GM12801 (cell line): ENCODE results near the gene THSD7B.

ENCODE experiments used
- TF ChIP-seq, protein P1 (sequence below): IDR thresholded peaks from one replicate; pipeline ENCODE4 v1.5.1; 2011; ENCODE audit warnings: control low read depth; ENCODE audit not compliant: insufficient read length; ENCODE audit errors: extremely low read depth

THSD7B gene

DNA sequence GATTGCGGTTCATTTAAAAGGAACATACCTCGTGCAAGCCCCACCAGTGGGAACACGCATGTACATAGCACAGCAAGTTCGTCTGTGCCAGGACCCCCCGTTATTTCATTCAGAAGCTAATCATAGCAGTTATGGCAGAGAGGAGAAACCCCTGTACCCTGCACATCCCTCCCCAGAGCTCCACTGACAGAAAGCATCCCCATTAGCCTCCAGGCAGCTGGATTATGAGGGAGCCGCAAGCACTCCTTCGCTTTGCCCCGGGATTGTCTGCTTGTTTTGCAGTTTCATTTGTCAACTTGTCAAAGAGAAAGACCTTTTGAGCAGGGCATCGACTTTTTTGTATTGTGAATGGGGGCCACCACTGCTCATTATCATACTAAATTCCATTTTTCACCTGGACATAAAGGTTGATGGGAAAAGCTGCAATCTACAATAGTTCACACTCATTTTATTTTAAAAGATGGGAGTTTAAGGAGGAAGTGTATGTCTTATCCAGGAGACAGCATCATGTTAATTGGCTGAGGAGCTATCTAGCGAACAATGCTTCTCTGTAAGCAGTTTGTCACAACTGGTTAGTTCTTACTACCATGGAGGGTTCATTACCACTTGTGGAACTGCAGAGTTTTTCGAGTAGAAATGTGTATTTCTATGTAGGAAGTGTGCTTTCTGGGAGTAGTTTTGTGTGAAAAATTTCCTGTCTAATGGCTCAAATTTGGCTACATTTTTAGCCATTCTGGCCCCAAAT lies 255.3 kb downstream of the THSD7B start:
- TF ChIP-seq, protein P1, sequence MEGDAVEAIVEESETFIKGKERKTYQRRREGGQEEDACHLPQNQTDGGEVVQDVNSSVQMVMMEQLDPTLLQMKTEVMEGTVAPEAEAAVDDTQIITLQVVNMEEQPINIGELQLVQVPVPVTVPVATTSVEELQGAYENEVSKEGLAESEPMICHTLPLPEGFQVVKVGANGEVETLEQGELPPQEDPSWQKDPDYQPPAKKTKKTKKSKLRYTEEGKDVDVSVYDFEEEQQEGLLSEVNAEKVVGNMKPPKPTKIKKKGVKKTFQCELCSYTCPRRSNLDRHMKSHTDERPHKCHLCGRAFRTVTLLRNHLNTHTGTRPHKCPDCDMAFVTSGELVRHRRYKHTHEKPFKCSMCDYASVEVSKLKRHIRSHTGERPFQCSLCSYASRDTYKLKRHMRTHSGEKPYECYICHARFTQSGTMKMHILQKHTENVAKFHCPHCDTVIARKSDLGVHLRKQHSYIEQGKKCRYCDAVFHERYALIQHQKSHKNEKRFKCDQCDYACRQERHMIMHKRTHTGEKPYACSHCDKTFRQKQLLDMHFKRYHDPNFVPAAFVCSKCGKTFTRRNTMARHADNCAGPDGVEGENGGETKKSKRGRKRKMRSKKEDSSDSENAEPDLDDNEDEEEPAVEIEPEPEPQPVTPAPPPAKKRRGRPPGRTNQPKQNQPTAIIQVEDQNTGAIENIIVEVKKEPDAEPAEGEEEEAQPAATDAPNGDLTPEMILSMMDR, result no peak

GRCh38 chr2:137021763-137022162 lies 256.4 kb downstream of the THSD7B start:
- TF ChIP-seq, protein P1, result no peak

GRCh38 chr2:137023205-137023604 lies 257.9 kb downstream of the THSD7B start:
- TF ChIP-seq, protein P1, result no peak

DNA sequence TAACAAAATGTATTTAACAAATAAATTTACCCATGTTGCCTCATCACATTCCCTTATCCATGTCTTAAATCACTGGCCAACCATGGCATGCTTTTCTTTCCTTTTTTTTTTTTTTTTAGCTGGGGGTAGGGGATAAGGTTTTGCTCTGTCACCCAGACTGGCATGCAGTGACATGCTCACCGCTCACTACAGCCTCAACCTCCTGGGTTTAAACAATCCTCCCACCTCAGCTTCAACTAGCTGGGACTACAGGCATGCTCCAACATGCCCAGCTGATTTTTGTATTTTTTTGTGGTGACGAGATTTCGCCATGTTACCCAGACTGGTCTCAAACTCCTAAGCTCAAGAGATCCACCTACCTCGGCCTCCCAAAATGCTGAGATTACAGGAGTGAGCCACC lies 266.4 kb downstream of the THSD7B start:
- TF ChIP-seq, protein P1, result no peak

- TF ChIP-seq, protein P1, result no peak
Observed at GRCh38 chr2:137036619-137037018, 271.3 kb downstream of the THSD7B start.

- TF ChIP-seq, protein P1, result no peak
Observed at GRCh38 chr2:137039482-137040152, 274.3 kb downstream of the THSD7B start.

DNA sequence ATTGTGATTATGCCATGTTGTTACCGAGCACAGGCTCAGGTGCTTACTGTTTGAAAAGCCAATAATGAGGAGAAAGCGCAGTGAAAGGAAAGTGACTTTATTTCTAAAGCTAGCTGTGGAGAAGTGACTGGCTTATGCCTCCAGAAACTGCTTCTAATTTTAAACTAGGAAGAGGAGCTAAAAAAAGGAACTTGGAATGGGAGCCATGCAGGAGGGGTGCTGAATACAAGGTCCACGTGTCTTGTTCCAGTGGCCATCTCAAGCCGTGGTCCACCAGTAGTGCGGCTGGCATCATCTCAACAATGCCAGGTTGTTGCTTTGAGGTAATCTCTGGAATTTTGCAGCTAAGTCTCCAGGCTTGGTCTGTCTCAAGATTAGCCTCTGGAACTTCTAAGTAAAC lies 282.0 kb downstream of the THSD7B start:
- TF ChIP-seq, protein P1, result no peak
